Ishikawa (cell line): ENCODE measurements around the gene B4GALT2.

ENCODE experiments used
- EP300 ChIP-seq: IDR thresholded peaks from 2 replicates; pipeline ENCODE4 v1.6.1; 2012; ENCODE audit warnings: borderline replicate concordance
- MAX ChIP-seq: IDR thresholded peaks from 2 replicates; pipeline ENCODE4 v1.6.1; 2012
- REST ChIP-seq: IDR thresholded peaks from 2 replicates; pipeline ENCODE4 v1.6.1; 2012; ENCODE audit warnings: low read depth, mild to moderate bottlenecking
- USF1 ChIP-seq: IDR thresholded peaks from 2 replicates; pipeline ENCODE4 v1.6.1; 2012

GRCh38 chr1:43978264-43978550 lies 803 bp upstream of the B4GALT2 start:
- no peak for TF ChIP-seq USF1
- no peak for TF ChIP-seq EP300
- no peak for TF ChIP-seq REST
- no peak for TF ChIP-seq MAX
